Neutrophil (primary cell): ENCODE data around the gene EPHA3.

Source experiments
- H3K27ac ChIP-seq: fragments of 200-600 bp; sonication (generic); 2 replicates; pipeline ENCODE4 v1.5.1; 2016; ENCODE audit warnings: mild to moderate bottlenecking, moderate library complexity
- H3K27me3 ChIP-seq: fragments of 200-600 bp; sonication (generic); 2 replicates; pipeline ENCODE4 v1.6.0; 2016; ENCODE audit warnings: mild to moderate bottlenecking
- H3K36me3 ChIP-seq: fragments of 200-600 bp; sonication (generic); 2 replicates; pipeline ENCODE4 v1.5.1; 2017
- H3K4me1 ChIP-seq, 2 experiments: fragments of 200-600 bp in 1 of 2; sonication (generic) in 1 of 2; 1 replicate in 1 of 2; 2 replicates in 1 of 2; pipeline versions ENCODE4 v1.5.1 to v1.6.1; 2013 to 2016; ENCODE audit warnings: low read depth in 1 of 2, low read length in 1 of 2, mild to moderate bottlenecking in 1 of 2, moderate library complexity in 1 of 2; ENCODE audit not compliant: control insufficient read depth in 1 of 2, insufficient read depth in 1 of 2
- H3K4me3 ChIP-seq, 2 experiments: fragments of 200-600 bp in 1 of 2; sonication (generic) in 1 of 2; 1 replicate in 1 of 2; 2 replicates in 1 of 2; pipeline ENCODE4 v1.5.1; 2013 to 2016; ENCODE audit warnings: low read depth in 1 of 2, low read length in 1 of 2, mild to moderate bottlenecking in 1 of 2, moderate library complexity in 1 of 2
- H3K9me3 ChIP-seq: fragments of 200-600 bp; sonication (generic); 2 replicates; pipeline ENCODE4 v1.5.1; 2016
- CTCF ChIP-seq: fragments of 200-600 bp; sonication (generic); IDR thresholded peaks from 2 replicates; pipeline ENCODE4 v1.5.1; 2016; ENCODE audit warnings: antibody characterized with exemption

Gene EPHA3

GRCh38 chr3:89488800-89489580, 381.6 kb downstream of the EPHA3 start:
- Histone ChIP-seq H3K27me3 (no peaks in the 10 kb centered on the region), H3K4me1 (no peaks in the 10 kb centered on the region), H3K36me3 (no peaks in the 10 kb centered on the region), H3K27ac (no peak overlapping the region), H3K4me3 (no peak overlapping the region), H3K9me3 (no peaks in the 10 kb centered on the region)
- no peak for TF ChIP-seq CTCF

- H3K4me3 ChIP-seq = no peak overlapping the region
- H3K27me3 ChIP-seq = no peaks in the 10 kb centered on the region
- H3K27ac ChIP-seq = no peak overlapping the region
- no peaks in the 10 kb centered on the region for H3K36me3 ChIP-seq
- TF ChIP-seq CTCF = no peak
- no peaks in the 10 kb centered on the region for H3K4me1 ChIP-seq
- no peaks in the 10 kb centered on the region for H3K9me3 ChIP-seq
Observed at GRCh38 chr3:89490129-89490528, 382.7 kb downstream of the EPHA3 start.

DNA sequence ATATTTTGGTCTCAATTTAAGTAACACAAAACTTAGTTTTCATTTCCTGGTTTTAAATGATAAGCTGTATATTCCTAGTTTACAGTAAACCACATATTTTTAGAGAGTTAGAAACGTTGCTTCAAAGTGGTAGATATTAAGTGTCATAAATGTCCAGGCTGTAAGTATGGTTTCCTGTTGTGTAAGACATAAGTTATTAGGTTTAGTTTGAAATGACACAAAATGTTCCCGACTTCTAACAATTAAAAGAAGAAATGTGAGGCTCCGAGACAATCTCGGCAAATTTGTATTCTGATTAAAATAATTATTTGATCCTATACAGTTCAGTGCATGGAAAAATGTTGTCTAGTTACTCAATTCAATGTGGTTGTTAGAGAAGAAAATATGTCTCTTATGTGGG, 387.3 kb downstream of the EPHA3 start:
- Histone ChIP-seq H3K9me3 (no peaks in the 10 kb centered on the region), H3K36me3 (no peaks in the 10 kb centered on the region), H3K27ac (no peak overlapping the region), H3K27me3 (no peaks in the 10 kb centered on the region), H3K4me3 (no peak overlapping the region), H3K4me1 (no peaks in the 10 kb centered on the region)
- TF ChIP-seq CTCF = no peak

GRCh38 chr3:89503891-89504391, 396.5 kb downstream of the EPHA3 start:
- no peaks in the 10 kb centered on the region for H3K27me3 ChIP-seq
- no peaks in the 10 kb centered on the region for H3K4me1 ChIP-seq
- no peak overlapping the region for H3K4me3 ChIP-seq
- no peak for TF ChIP-seq CTCF
- no peaks in the 10 kb centered on the region for H3K36me3 ChIP-seq
- no peak overlapping the region for H3K27ac ChIP-seq
- H3K9me3 ChIP-seq = no peaks in the 10 kb centered on the region

- TF ChIP-seq CTCF = no peak
- no peaks in the 10 kb centered on the region for H3K4me1 ChIP-seq
- H3K27ac ChIP-seq = no peak overlapping the region
- H3K4me3 ChIP-seq = no peak overlapping the region
- H3K9me3 ChIP-seq = no peaks in the 10 kb centered on the region
- H3K36me3 ChIP-seq = no peaks in the 10 kb centered on the region
- H3K27me3 ChIP-seq = no peaks in the 10 kb centered on the region
Observed at GRCh38 chr3:89504432-89504831, 397.0 kb downstream of the EPHA3 start.
